ENCODE measurements around the gene CCDC126. TPM values are rescaled to one million over a fixed set of nuclear protein-coding genes. Genes with fewer than 3 reads are reported as not detected.

Gene CCDC126
- polyA plus RNA-seq, 4 donors: 8.1 to 18.4 (median 8.5) TPM

- H3K27me3 ChIP-seq (ENCODE audit: control insufficient read depth in 3 of 3, insufficient read depth in 3 of 3, low read length in 3 of 3): no peaks in the 10 kb centered on the region
- H3K4me3 ChIP-seq (ENCODE audit: low read depth in 1 of 3, low read length in 3 of 3): no peak overlapping the region
- H3K9me3 ChIP-seq (ENCODE audit: control insufficient read depth in 2 of 2, insufficient read depth in 1 of 2, low read depth in 1 of 2, low read length in 1 of 2): peaks cover 0 to 6% of the 10 kb centered on the region in 2 donors
- no peaks in the 10 kb centered on the region for H3K4me1 ChIP-seq (ENCODE audit: control insufficient read depth in 3 of 3, insufficient read depth in 2 of 3, low read depth in 1 of 3, low read length in 2 of 3)
- H3K36me3 ChIP-seq (ENCODE audit: control insufficient read depth in 3 of 3, insufficient read depth in 2 of 3, low read depth in 1 of 3, low read length in 3 of 3): peaks cover 3 to 39% (median 10%) of the 10 kb centered on the region in 3 donors
- 85 to 92% (median 86%) methylated on average over 4 of the region's 4 CpGs for WGBS, 3 donors
- DNase-seq (no peak), FAIRE-seq (no peak)
- H3K27ac ChIP-seq (ENCODE audit: low read depth in 1 of 3, low read length in 2 of 3): no peak overlapping the region
Observed at GRCh38 chr7:23691320-23691719, 94.1 kb downstream of the CCDC126 start.

GRCh38 chr7:23693224-23693623 is 96.0 kb downstream of the CCDC126 start:
- H3K36me3 ChIP-seq (ENCODE audit: control insufficient read depth in 3 of 3, insufficient read depth in 2 of 3, low read depth in 1 of 3, low read length in 3 of 3): peaks cover 3 to 32% (median 10%) of the 10 kb centered on the region in 3 donors
- H3K4me3 ChIP-seq (ENCODE audit: low read depth in 1 of 3, low read length in 3 of 3): no peak overlapping the region
- no peak for FAIRE-seq
- no peak for DNase-seq
- no peak overlapping the region for H3K27ac ChIP-seq (ENCODE audit: low read depth in 1 of 3, low read length in 2 of 3)
- H3K4me1 ChIP-seq (ENCODE audit: control insufficient read depth in 3 of 3, insufficient read depth in 2 of 3, low read depth in 1 of 3, low read length in 2 of 3): peaks cover 0 to 3% (median 0%) of the 10 kb centered on the region in 3 donors
- peaks cover 0 to 6% of the 10 kb centered on the region in 2 donors for H3K9me3 ChIP-seq (ENCODE audit: control insufficient read depth in 2 of 2, insufficient read depth in 1 of 2, low read depth in 1 of 2, low read length in 1 of 2)
- H3K27me3 ChIP-seq (ENCODE audit: control insufficient read depth in 3 of 3, insufficient read depth in 3 of 3, low read length in 3 of 3): no peaks in the 10 kb centered on the region

Other genes with a start within 250 kb of the CCDC126 start
- 10 to 100 TPM in 1 of 4 donors, under 1 TPM in 1, not detected in 2; 0.75 to 66.3 TPM for gene IGF2BP3, start 126.9 kb upstream of the CCDC126 start, polyA plus RNA-seq
- 100 to 1,000 TPM in 1 of 4 donors, 10 to 100 TPM in 3; 35.4 to 150 (median 47.3) TPM for gene TRA2A, start 65.4 kb upstream of the CCDC126 start, polyA plus RNA-seq
- 10 to 100 TPM in 3 of 4 donors, 1 to 10 TPM in 1; 9.7 to 16.2 (median 12.0) TPM for gene FAM221A, start 82.8 kb downstream of the CCDC126 start, polyA plus RNA-seq
- gene STK31, start 112.8 kb downstream of the CCDC126 start, polyA plus RNA-seq: 1 to 10 TPM in 1 of 4 donors, under 1 TPM in 3; 0.24 to 1.4 (median 0.43) TPM